Heart left ventricle (tissue), 13 donors: ENCODE measurements around the gene BAIAP3.

ENCODE experiments used
- POLR2A ChIP-seq, 2 donors: fragments of 450-650 bp; IDR thresholded peaks; one replicate each; pipeline ENCODE4 v1.6.1; 2017; ENCODE audit warnings: antibody characterized with exemption in 2 of 2, mild to moderate bottlenecking in 2 of 2, moderate library complexity in 2 of 2
- TF ChIP-seq, protein P1 (sequence below), 12 donors: fragments of 200-600 bp; sonication (generic) in 4 of 12; IDR thresholded peaks; one replicate each; pipeline versions ENCODE4 v1.5.0 to v1.8.0; 2018 to 2022; ENCODE audit warnings: antibody characterized with exemption in 12 of 12, mild to moderate bottlenecking in 5 of 12
- donor health status: ischemic (EF 13 %, LVEDD 7.1; RV severe dilation, severe dysfunction).
- donor health status: DM: no; HTN: yes; CAD: no.
- donor health status: DM: no; HTN: no; CAD: no.
- donor health status: ischemic (EF 25% LVEDD 6.9; RV normal size, moderate dysfunction).
- donor health status: ischemic (EF 25% LVEDD 5.7; RV mildly dilated, moderate dysfunction).
- donor health status: ischemic (EF 35%, LVEDD 5.7; RV mildly dilated, moderate dysfunction).
- donor health status: nonischemic (EF 11% LVEDD 7.7; RV severe dilation, severe dysfunction).
- donor health status: DM: yes; HTN: yes; CAD: no.
- donor health status: PGD.
- donor health status: ischemic (EF 29% LVEDD 5.4; RV normal size, mild dysfunction).
- donor health status: nonischemic (EF 23%, LVEDD 6.1; RV moderate dilation, normal function).

DNA sequence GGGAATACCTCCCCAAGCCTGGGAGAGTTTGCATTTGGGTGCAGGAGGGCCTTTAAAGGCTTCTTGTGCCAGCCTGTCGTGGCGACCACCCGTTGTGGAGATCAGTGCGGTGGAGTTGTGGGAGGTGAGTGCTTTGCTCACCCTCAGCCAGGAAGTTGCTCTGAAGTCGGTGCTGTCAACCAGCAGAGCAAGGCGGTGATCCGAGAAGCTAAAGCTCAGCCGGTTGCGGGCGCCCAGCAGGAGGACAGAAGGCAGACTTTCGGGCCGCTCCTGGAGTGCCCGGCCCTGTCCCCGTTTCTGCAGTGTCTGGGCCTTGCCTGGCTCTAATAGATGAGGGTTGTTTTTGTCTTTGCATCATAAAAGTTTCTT, 22.6 kb upstream of the BAIAP3 start:
- TF ChIP-seq, protein P1, sequence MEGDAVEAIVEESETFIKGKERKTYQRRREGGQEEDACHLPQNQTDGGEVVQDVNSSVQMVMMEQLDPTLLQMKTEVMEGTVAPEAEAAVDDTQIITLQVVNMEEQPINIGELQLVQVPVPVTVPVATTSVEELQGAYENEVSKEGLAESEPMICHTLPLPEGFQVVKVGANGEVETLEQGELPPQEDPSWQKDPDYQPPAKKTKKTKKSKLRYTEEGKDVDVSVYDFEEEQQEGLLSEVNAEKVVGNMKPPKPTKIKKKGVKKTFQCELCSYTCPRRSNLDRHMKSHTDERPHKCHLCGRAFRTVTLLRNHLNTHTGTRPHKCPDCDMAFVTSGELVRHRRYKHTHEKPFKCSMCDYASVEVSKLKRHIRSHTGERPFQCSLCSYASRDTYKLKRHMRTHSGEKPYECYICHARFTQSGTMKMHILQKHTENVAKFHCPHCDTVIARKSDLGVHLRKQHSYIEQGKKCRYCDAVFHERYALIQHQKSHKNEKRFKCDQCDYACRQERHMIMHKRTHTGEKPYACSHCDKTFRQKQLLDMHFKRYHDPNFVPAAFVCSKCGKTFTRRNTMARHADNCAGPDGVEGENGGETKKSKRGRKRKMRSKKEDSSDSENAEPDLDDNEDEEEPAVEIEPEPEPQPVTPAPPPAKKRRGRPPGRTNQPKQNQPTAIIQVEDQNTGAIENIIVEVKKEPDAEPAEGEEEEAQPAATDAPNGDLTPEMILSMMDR (IDR thresholded peaks at IDR 0.05): no peak
- no peak for TF ChIP-seq POLR2A (IDR thresholded peaks at IDR 0.05)
